IPS-18a (cell line): ENCODE results near the gene ZNF548.

ENCODE experiments used
- H3K27ac ChIP-seq: one replicate; pipeline ENCODE4 v1.5.1; 2013; ENCODE audit warnings: low read length
- H3K27me3 ChIP-seq: one replicate; pipeline ENCODE4 v1.6.1; 2013; ENCODE audit warnings: mild to moderate bottlenecking, low read length; ENCODE audit not compliant: control insufficient read depth, insufficient read depth
- H3K36me3 ChIP-seq: one replicate; pipeline ENCODE4 v1.6.1; 2013; ENCODE audit warnings: low read depth, low read length; ENCODE audit not compliant: control insufficient read depth
- H3K4me1 ChIP-seq: one replicate; pipeline ENCODE4 v1.6.1; 2013; ENCODE audit warnings: low read depth, low read length; ENCODE audit not compliant: control insufficient read depth
- H3K4me3 ChIP-seq: one replicate; pipeline ENCODE4 v1.5.1; 2013; ENCODE audit warnings: low read length
- H3K9ac ChIP-seq: one replicate; pipeline ENCODE4 v1.6.1; 2013; ENCODE audit warnings: mild to moderate bottlenecking, low read length, moderate library complexity
- H3K9me3 ChIP-seq: one replicate; pipeline ENCODE4 v1.6.1; 2013; ENCODE audit warnings: low read depth, low read length; ENCODE audit not compliant: control insufficient read depth

Gene ZNF548

GRCh38 chr19:57389730-57390598 is at the start of gene ZNF548:
Gene ZNF548 (plus strand): TSS chr19:57389854. CDS start chr19:57390100, 246 bp downstream.
- H3K27ac ChIP-seq = peak within 1 kb of the TSS; percentile 89
- H3K4me3 ChIP-seq = peak within 1 kb of the TSS; percentile 88
- H3K27me3 ChIP-seq = peaks cover 8% of the 10 kb centered on the region
- no peaks in the 10 kb centered on the region for H3K36me3 ChIP-seq
- peaks cover 4% of the 10 kb centered on the region for H3K4me1 ChIP-seq
- H3K9me3 ChIP-seq = no peaks in the 10 kb centered on the region
- peak within 1 kb of the TSS; percentile 73 for H3K9ac ChIP-seq

GRCh38 chr19:57342582-57342981 is 47.1 kb upstream of the ZNF548 start:
- no peak overlapping the region for H3K4me3 ChIP-seq
- no peak overlapping the region for H3K9ac ChIP-seq
- no peak overlapping the region for H3K27ac ChIP-seq
- H3K4me1 ChIP-seq = no peaks in the 10 kb centered on the region
- no peaks in the 10 kb centered on the region for H3K36me3 ChIP-seq
- H3K9me3 ChIP-seq = no peaks in the 10 kb centered on the region
- peaks cover 14% of the 10 kb centered on the region for H3K27me3 ChIP-seq

GRCh38 chr19:57348136-57348535 is 41.5 kb upstream of the ZNF548 start:
- Histone ChIP-seq H3K4me1 (peaks cover 11% of the 10 kb centered on the region), H3K9ac (no peak overlapping the region), H3K36me3 (no peaks in the 10 kb centered on the region), H3K4me3 (no peak overlapping the region), H3K9me3 (no peaks in the 10 kb centered on the region), H3K27ac (no peak overlapping the region), H3K27me3 (peaks cover 14% of the 10 kb centered on the region)

- Histone ChIP-seq H3K9me3 (no peaks in the 10 kb centered on the region), H3K27me3 (peaks cover 9% of the 10 kb centered on the region), H3K9ac (peak within 1 kb of the TSS; percentile 78), H3K27ac (peak within 1 kb of the TSS; percentile 4), H3K4me1 (peaks cover 11% of the 10 kb centered on the region), H3K36me3 (peaks cover 18% of the 10 kb centered on the region), H3K4me3 (peak within 1 kb of the TSS; percentile 97)
Observed at GRCh38 chr19:57350877-57351805, 38.5 kb upstream of the ZNF548 start, which contains the start of gene ZNF304. Gene ZNF304 (plus strand): TSS chr19:57351271. CDS start chr19:57351665, 394 bp downstream.

- Histone ChIP-seq H3K27ac (no peak overlapping the region), H3K36me3 (peaks cover 26% of the 10 kb centered on the region), H3K9ac (peak overlapping the region; percentile 78), H3K9me3 (no peaks in the 10 kb centered on the region), H3K27me3 (peaks cover 6% of the 10 kb centered on the region), H3K4me1 (peaks cover 11% of the 10 kb centered on the region), H3K4me3 (peak overlapping the region; percentile 97)
Observed at GRCh38 chr19:57351867-57352266, 37.8 kb upstream of the ZNF548 start.

GRCh38 chr19:57355916-57356315 is 33.7 kb upstream of the ZNF548 start:
- peaks cover 5% of the 10 kb centered on the region for H3K4me1 ChIP-seq
- H3K36me3 ChIP-seq = peaks cover 42% of the 10 kb centered on the region
- no peaks in the 10 kb centered on the region for H3K9me3 ChIP-seq
- H3K27ac ChIP-seq = no peak overlapping the region
- H3K4me3 ChIP-seq = no peak overlapping the region
- no peaks in the 10 kb centered on the region for H3K27me3 ChIP-seq
- H3K9ac ChIP-seq = no peak overlapping the region

GRCh38 chr19:57357406-57357805 is 32.2 kb upstream of the ZNF548 start:
- no peaks in the 10 kb centered on the region for H3K27me3 ChIP-seq
- no peak overlapping the region for H3K4me3 ChIP-seq
- no peak overlapping the region for H3K27ac ChIP-seq
- no peak overlapping the region for H3K9ac ChIP-seq
- H3K9me3 ChIP-seq = no peaks in the 10 kb centered on the region
- H3K4me1 ChIP-seq = peaks cover under 1% of the 10 kb centered on the region
- peaks cover 42% of the 10 kb centered on the region for H3K36me3 ChIP-seq

GRCh38 chr19:57359300-57359699 is 30.4 kb upstream of the ZNF548 start:
- H3K36me3 ChIP-seq = peaks cover 40% of the 10 kb centered on the region
- peaks cover 9% of the 10 kb centered on the region for H3K4me1 ChIP-seq
- no peak overlapping the region for H3K27ac ChIP-seq
- H3K9me3 ChIP-seq = no peaks in the 10 kb centered on the region
- H3K27me3 ChIP-seq = no peaks in the 10 kb centered on the region
- H3K9ac ChIP-seq = no peak overlapping the region
- H3K4me3 ChIP-seq = no peak overlapping the region

- peak overlapping the region; percentile 83 for H3K9ac ChIP-seq
- H3K4me3 ChIP-seq = peak overlapping the region; percentile 96
- H3K27ac ChIP-seq = peak overlapping the region; percentile 93
- H3K27me3 ChIP-seq = no peaks in the 10 kb centered on the region
- no peaks in the 10 kb centered on the region for H3K9me3 ChIP-seq
- peaks cover 9% of the 10 kb centered on the region for H3K4me1 ChIP-seq
- H3K36me3 ChIP-seq = peaks cover 10% of the 10 kb centered on the region
Observed at GRCh38 chr19:57362419-57362818, 27.2 kb upstream of the ZNF548 start.

- H3K4me3 ChIP-seq = peak within 1 kb of the TSS; percentile 96
Observed at GRCh38 chr19:57362997-57363687, 26.5 kb upstream of the ZNF548 start, which contains the start of the genes TRAPPC2B and ZNF547. Gene TRAPPC2B (plus strand): TSS chr19:57363551. CDS start chr19:57364834, 1,283 bp downstream. Gene ZNF547 (plus strand): TSS chr19:57363551. CDS start chr19:57368556, 5,005 bp downstream.

More at GRCh38 chr19:57362997-57363687, 26.5 kb upstream of the ZNF548 start, which contains the start of the genes TRAPPC2B and ZNF547:
- peaks cover 3% of the 10 kb centered on the region for H3K36me3 ChIP-seq
- H3K9ac ChIP-seq = peak within 1 kb of the TSS; percentile 83
- peak within 1 kb of the TSS; percentile 93 for H3K27ac ChIP-seq
- H3K9me3 ChIP-seq = no peaks in the 10 kb centered on the region
- H3K27me3 ChIP-seq = no peaks in the 10 kb centered on the region
- H3K4me1 ChIP-seq = peaks cover 9% of the 10 kb centered on the region
